ENCODE measurements around the gene STK10. TPM values are rescaled to one million over a fixed set of nuclear protein-coding genes. Genes with fewer than 3 reads are reported as not detected.

STK10 gene
- polyA plus RNA-seq (2011; rRNA removed) (12.1 and 14.3 TPM in 2 replicates), polyA minus RNA-seq (2011; rRNA and poly(A)+ RNA removed) (34.4 and 37.7 TPM in 2 replicates)

DNA sequence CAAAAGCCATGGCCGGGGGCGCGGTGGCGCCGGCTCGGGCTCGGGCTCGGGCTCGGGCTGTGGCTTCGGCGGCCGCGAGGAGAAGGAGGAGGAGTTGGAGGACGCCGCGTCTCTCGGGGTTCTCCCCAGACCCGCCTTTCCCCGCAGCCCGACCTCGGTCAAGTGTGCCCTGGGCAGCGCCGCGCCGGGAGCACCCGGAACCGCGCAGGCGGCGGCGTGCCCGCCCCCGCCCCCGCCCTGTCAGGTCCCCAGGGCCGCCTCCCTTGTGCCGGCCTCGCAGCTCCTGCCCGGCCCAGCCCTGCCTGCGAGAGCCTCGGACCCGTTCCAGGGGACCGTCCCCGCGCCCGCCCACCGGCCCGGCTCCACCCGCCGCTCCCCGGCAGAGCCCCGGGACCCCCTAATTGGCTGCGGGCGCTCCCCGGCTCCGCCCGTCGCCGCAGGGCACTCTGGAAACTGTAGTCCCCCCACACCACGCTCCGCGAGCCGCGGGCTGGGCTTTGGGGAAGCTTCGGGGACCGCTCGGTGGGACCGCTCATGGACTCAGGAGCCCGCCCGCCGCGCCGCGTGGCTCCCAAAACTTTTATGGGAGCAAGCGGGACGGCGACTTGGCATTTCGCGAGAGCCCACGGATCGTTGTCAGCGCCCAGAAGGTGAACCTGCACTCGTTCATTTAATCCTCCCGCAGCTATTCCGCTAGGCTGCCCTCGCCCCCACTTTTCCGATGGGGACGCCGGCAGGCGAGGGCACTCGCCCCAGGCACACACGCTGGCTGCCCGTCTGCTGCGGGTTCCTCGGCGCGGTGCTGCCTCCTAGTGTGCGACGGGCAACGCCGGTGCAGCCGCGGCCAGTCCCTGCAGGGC is at the start of gene STK10:
STK10 (minus strand) TSS at position 192 of the 860 bp plus-strand sequence; CDS start at position 10, 182 bp downstream.
- no peaks in the 10 kb centered on the region for H3K27me3 ChIP-seq (ENCODE audit: control insufficient read depth, insufficient read depth, low read length)
- TF ChIP-seq, protein P1, sequence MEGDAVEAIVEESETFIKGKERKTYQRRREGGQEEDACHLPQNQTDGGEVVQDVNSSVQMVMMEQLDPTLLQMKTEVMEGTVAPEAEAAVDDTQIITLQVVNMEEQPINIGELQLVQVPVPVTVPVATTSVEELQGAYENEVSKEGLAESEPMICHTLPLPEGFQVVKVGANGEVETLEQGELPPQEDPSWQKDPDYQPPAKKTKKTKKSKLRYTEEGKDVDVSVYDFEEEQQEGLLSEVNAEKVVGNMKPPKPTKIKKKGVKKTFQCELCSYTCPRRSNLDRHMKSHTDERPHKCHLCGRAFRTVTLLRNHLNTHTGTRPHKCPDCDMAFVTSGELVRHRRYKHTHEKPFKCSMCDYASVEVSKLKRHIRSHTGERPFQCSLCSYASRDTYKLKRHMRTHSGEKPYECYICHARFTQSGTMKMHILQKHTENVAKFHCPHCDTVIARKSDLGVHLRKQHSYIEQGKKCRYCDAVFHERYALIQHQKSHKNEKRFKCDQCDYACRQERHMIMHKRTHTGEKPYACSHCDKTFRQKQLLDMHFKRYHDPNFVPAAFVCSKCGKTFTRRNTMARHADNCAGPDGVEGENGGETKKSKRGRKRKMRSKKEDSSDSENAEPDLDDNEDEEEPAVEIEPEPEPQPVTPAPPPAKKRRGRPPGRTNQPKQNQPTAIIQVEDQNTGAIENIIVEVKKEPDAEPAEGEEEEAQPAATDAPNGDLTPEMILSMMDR (IDR thresholded peaks at IDR 0.05; ENCODE audit: insufficient read depth, low read depth, low read length): peak; percentile 85
- ChIA-PET CTCF (interaction anchor here (0.6 to 7.6 kb wide), 37 partner anchors 9 to 770 kb away, joined by 3 to 106 read pairs (median 4); partner anchors contain the start of gene UBTD2), POLR2A (interaction anchor here (0.6 kb wide), 1 partner anchor 8 kb away, joined by 3 read pairs; no protein-coding TSS in a partner anchor)
- H3K36me3 ChIP-seq (ENCODE audit: control insufficient read depth, insufficient read depth, low read length): no peaks in the 10 kb centered on the region; the same call in 1 of the 2 replicates
- H3K4me3 ChIP-seq (ENCODE audit: low read depth, low read length): peak within 1 kb of the TSS; percentile 90
- peak; percentile 64 for DNase-seq (ENCODE audit: low read depth)

DNA sequence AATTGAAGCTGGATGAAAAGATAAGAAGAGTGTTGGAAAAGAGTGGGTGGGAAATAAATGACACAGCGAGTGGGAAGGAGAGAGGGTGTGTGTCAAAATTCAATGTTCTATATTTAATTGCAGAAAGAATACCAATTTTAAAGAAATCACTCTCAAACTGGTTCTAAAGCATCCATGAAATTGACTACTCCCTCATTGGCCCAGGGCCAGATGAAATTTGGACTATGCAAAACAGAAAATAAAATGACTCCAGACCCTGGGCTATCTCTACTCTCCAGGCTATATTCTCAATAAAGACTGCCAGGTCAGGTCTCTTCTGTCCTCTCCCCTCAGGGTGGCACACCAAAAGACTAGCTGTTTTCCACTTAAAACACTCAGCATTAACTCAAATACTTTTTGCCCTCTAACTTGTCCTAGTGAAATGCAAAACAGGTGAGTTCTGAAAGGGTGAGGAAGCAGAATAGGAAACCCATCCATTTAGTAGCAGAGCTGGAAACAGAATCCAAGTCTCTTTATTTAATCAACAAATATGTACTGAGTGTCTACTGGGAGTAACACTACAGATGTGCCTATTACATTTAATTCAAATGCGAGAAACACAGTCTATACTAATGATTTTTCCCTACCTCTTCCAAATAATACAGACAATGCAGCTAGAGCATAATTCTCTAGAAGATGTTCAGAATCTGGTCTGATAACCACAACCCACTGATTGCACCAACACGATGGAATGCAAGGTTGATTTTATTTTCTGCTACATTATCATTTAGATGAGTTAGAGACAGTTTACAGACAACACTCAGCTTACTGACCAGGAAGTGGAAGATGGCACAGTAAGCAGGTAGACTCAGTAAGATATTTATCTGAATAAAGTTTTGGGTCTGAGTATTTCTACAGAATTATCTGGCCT is 48.1 kb upstream of the STK10 start:
- ChIA-PET POLR2A (no interaction called here), CTCF (interaction anchor here (0.6 to 1.4 kb wide), 4 partner anchors 12 to 917 kb away, joined by 3 to 4 read pairs (median 3); no protein-coding TSS in a partner anchor)
- DNase-seq (ENCODE audit: low read depth): no peak
- Histone ChIP-seq H3K27me3 (ENCODE audit: control insufficient read depth, insufficient read depth, low read length) (no peaks in the 10 kb centered on the region), H3K36me3 (ENCODE audit: control insufficient read depth, insufficient read depth, low read length) (no peaks in the 10 kb centered on the region), H3K4me3 (ENCODE audit: low read depth, low read length) (no peak overlapping the region)
- TF ChIP-seq, protein P1 (IDR thresholded peaks at IDR 0.05; ENCODE audit: insufficient read depth, low read depth, low read length): no peak

DNA sequence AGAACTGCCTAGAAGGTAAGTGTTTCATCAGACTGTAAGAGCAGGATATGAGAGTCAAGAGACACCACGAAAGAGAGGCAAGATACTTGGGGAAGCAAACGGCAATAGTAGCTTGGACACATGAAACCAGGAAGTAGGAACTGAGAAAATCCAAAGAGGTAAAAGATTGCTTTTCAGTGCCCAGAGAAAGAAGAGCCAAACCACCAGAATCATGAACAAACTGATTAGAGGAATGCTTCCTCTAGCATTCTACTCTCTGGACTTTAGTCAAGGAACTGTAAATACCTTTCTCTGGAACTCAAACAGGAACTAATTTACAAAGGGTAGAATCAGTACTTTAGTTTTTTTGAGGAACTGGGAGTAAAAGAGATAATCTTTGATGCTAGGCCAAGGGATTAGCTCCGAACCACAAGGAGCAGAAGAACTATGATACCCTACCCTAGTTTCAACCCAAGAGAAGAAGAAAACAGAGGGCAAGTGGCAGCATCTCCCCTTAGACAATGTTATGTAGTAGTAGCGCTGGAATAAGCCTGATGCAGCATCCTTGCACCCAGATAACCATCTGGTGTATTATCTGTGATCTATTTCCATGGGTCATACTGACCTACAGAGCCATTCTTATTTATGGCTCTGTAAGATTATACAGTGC is 47.2 kb upstream of the STK10 start:
- DNase-seq (ENCODE audit: low read depth): peak; percentile 7
- ChIA-PET POLR2A (no interaction called here), CTCF (interaction anchor here (0.6 to 1.4 kb wide), 4 partner anchors 51 to 918 kb away, joined by 3 to 4 read pairs (median 4); no protein-coding TSS in a partner anchor)

DNA sequence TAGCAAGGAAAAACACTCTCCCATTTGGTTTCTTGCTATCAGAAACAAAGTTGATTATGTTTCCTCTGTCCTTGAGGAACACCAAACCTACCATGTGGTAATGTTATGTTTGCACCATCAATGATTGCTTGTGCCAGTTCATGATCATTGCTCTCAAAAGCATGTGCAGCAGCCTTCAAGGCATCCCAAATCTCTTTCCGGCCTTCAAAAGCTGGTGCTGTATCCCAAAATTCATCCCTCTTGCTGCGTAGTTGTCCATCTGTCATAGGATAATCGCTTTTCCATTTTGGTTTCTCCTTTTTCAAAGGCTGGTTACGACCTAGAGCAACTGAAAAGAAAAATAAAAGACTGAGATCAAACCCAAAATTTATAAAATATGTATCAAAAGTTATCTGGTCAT is 46.0 kb upstream of the STK10 start:
- TF ChIP-seq, protein P1 (IDR thresholded peaks at IDR 0.05; ENCODE audit: insufficient read depth, low read depth, low read length): no peak
- DNase-seq (ENCODE audit: low read depth): no peak
- POLR2A ChIA-PET: no interaction called here
- Histone ChIP-seq H3K27me3 (ENCODE audit: control insufficient read depth, insufficient read depth, low read length) (no peaks in the 10 kb centered on the region), H3K4me3 (ENCODE audit: low read depth, low read length) (no peak overlapping the region), H3K36me3 (ENCODE audit: control insufficient read depth, insufficient read depth, low read length) (no peaks in the 10 kb centered on the region)
- CTCF ChIA-PET: interaction anchor here (0.8 kb wide), 1 partner anchor 325 kb away, joined by 3 read pairs; no protein-coding TSS in a partner anchor

More for the DNA sequence above, 47.2 kb upstream of the STK10 start:
- Histone ChIP-seq H3K36me3 (ENCODE audit: control insufficient read depth, insufficient read depth, low read length) (no peaks in the 10 kb centered on the region), H3K27me3 (ENCODE audit: control insufficient read depth, insufficient read depth, low read length) (no peaks in the 10 kb centered on the region), H3K4me3 (ENCODE audit: low read depth, low read length) (no peak overlapping the region)
- TF ChIP-seq, protein P1 (IDR thresholded peaks at IDR 0.05; ENCODE audit: insufficient read depth, low read depth, low read length): no peak

Data from BJ (cell line).